ENCODE measurements around the gene FLT1. TPM values are rescaled to one million over a fixed set of nuclear protein-coding genes. Genes with fewer than 3 reads are reported as not detected.
A peak's percentile ranks its signal among the peaks of the same experiment; 100 is the strongest.

The FLT1 gene
- total RNA-seq, 2 donors from 2014 or later, result 0.27 to 0.42 TPM

DNA sequence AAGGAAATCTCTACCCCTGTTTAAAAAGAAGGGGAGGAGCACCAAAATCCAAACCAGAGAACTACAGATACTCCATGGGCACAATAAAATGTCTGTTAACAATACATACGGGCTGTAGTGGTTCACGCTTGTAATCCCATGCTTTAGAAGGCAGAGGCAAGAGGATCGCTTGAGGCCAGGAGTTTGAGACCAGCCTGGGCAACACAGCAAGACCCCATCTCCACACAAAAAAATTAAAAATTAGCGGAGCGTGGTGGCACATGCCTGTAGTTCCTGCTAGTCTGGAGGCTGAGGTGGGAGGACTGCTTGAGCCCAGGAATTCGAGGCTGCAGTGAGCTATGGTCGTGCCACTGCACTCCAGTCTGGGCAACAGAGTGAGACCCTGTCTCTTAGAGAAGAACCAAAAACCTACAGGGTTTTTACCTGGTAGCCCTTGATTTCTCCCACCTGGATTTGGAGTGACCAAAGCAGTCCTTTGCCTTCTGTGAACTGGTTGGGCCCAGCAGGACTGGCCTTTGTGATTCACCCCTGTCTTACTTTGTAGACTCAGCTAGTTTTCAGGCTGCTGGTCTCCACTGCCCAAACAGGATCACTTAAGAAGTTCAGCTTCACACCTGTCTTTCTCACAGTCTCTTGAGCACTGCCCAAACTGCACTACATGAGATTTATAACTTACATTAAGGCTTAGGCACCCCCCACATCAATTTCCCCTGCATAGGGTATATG, 38.7 kb upstream of the FLT1 start:
- no peaks in the 10 kb centered on the region for H3K9me3 ChIP-seq (ENCODE audit: control insufficient read depth, low read length, poor library complexity, severe bottlenecking)
- H3K4me1 Mint-ChIP-seq, result no peaks in the 10 kb centered on the region
- no peaks in the 10 kb centered on the region for H3K36me3 Mint-ChIP-seq (ENCODE audit: low read depth)
- no peak for ATAC-seq
- DNase-seq, result no peak
- H3K27ac Mint-ChIP-seq, result no peak overlapping the region
- peaks cover 53% of the 10 kb centered on the region for H3K27me3 Mint-ChIP-seq
- H3K4me3 Mint-ChIP-seq, result no peak overlapping the region

DNA sequence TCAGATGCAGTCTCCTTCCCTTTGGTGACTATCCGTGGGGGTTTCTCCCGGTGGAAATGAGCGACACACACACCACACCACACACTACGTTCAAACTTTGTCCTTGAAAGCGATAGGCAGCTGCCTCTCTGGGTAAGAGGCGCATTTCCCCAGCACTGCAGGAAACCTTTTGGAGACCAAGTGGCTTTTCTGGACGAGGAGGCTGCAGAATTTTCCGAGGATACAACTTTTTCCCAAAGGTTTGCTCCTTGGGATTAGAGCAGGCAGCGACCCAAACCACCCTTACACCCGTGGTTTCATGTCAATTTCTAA, 38.2 kb upstream of the FLT1 start:
- DNase-seq (no peak), ATAC-seq (no peak)
- Mint-ChIP-seq H3K4me1 (no peaks in the 10 kb centered on the region), H3K4me3 (no peak overlapping the region), H3K36me3 (ENCODE audit: low read depth) (no peaks in the 10 kb centered on the region), H3K27ac (no peak overlapping the region), H3K27me3 (peaks cover 51% of the 10 kb centered on the region)
- H3K9me3 ChIP-seq (ENCODE audit: control insufficient read depth, low read length, poor library complexity, severe bottlenecking), result no peaks in the 10 kb centered on the region

DNA sequence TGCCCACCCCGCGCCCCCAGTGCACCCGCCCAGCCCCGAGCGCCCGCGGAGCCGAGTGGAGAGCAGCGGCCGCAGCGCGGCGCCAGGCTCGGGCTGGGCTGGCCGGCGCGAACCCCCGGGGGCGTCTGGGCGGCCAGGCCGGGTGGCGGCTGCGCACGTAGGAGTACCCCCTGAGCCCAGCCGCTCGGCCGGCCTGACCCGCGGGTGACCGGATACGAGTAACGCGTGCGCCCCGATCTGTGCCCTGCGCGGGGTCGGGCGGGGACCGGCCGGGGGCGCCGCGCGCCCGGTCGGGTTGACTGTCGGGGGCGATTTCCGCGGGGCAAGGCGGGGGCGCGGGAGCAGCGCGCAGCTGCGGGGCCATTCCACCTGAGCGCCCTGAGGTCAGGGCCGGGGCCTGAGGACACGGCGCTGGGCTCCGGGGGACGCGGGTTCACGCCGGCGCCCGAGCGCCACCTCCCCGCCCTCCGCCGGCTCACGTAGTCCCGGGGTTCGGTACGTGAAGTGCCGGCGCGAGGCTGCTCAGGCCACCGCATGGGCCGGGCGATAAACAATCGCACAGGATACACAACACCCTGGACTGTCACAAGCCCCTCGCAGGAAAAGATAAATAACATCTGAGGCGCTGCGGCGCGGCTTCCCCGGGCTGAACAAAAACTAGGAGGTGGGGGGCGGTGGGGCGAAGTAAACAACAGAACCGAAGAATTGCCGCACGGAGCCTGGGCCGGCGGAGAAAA, 37.6 kb upstream of the FLT1 start:
- ATAC-seq (no peak), DNase-seq (no peak)
- H3K4me1 Mint-ChIP-seq, result peaks cover 2% of the 10 kb centered on the region
- no peak overlapping the region for H3K27ac Mint-ChIP-seq
- H3K9me3 ChIP-seq (ENCODE audit: control insufficient read depth, low read length, poor library complexity, severe bottlenecking), result no peaks in the 10 kb centered on the region
- H3K36me3 Mint-ChIP-seq (ENCODE audit: low read depth), result no peaks in the 10 kb centered on the region
- H3K27me3 Mint-ChIP-seq, result peaks cover 54% of the 10 kb centered on the region
- H3K4me3 Mint-ChIP-seq, result no peak overlapping the region

DNA sequence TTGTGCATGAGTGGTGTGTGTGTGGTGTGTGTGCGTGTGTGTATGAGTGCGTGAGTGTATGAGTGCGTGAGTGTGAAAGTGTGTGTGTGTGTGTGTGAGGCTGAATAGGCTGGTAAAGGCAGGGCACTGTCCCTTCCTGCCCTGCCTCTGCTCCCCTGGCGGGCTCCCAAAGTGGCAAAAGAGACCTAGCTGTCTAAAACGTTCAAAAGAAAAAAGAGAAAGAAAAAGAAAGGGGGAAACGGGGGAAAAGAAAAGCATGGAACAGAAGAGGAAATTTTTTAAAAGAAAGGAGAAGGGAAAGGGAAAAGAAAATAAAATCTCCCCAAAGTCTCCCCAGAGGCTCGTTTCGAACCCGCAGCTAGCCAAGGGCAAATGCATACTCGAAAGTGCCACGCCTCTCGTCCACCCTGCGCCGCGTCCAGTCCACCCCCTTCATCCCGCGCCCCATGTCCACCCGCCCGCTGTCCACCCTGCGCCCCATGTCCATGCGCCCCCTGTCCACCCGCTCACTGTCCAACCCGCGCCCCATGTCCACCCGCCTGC, 37.0 kb upstream of the FLT1 start:
- Mint-ChIP-seq H3K27ac (no peak overlapping the region), H3K27me3 (peaks cover 53% of the 10 kb centered on the region), H3K4me3 (no peak overlapping the region), H3K4me1 (peaks cover 2% of the 10 kb centered on the region), H3K36me3 (ENCODE audit: low read depth) (no peaks in the 10 kb centered on the region)
- DNase-seq, result no peak
- no peak for ATAC-seq
- H3K9me3 ChIP-seq (ENCODE audit: control insufficient read depth, low read length, poor library complexity, severe bottlenecking), result no peaks in the 10 kb centered on the region

DNA sequence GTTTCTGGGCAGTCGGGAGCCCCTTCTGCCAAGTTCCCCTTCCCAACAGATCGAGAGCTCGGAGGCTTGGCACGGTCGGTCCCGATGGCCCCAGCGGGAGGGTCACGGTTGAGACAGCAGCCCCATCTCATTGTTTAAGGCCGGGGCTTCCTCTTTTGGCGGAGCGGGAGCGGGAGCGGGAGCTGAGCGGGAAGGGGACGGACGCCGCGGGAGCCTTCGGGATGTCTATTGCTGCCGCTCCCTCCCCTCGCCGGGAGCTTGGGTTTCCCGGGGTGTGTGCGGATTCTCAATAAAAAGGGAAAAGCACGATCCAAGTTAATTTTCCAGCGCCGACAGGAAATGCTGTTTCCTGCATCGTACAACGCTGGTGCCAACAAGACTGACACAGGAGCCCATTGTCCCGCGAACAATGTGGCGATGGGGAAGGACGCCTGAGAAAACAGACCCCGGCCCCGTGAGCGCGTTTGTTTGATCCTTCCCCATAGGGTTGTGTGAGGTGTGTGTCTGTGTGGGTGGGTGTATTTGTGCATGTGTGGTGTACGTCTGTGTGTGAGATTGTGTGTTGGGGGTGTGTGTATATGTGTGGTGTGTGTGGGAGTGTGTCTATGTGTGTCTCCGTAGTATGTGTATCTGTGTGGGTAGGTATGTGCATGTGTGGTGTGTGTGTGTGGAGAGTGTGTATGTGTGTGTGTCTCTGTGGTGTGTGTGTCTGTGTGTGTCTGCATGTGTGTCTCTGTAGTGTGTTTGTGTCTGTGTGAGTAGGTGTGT, 36.3 kb upstream of the FLT1 start:
- Mint-ChIP-seq H3K27ac (no peak overlapping the region), H3K4me3 (no peak overlapping the region), H3K27me3 (peaks cover 46% of the 10 kb centered on the region), H3K4me1 (peaks cover 2% of the 10 kb centered on the region), H3K36me3 (ENCODE audit: low read depth) (no peaks in the 10 kb centered on the region)
- ATAC-seq (no peak), DNase-seq (no peak)
- no peaks in the 10 kb centered on the region for H3K9me3 ChIP-seq (ENCODE audit: control insufficient read depth, low read length, poor library complexity, severe bottlenecking)

DNA sequence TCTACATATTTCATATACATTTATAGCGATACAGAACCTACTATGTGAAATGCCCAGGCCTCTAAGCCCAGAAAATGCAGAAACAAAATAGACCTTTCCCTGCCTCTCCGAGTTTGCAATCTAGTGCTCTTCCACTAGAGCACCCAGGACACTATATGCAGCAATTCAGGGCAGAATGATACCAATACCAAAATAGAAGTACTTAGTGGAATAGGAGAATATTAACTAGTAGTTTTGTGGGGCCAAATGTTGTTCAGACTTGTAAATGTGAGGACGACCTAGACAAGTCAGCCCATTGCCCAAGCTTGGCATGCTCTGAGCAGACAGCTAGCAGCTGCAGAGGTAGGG, 35.8 kb upstream of the FLT1 start:
- no peak for DNase-seq
- no peaks in the 10 kb centered on the region for H3K9me3 ChIP-seq (ENCODE audit: control insufficient read depth, low read length, poor library complexity, severe bottlenecking)
- Mint-ChIP-seq H3K27ac (no peak overlapping the region), H3K4me1 (peaks cover 2% of the 10 kb centered on the region), H3K4me3 (no peak overlapping the region), H3K36me3 (ENCODE audit: low read depth) (no peaks in the 10 kb centered on the region), H3K27me3 (peaks cover 47% of the 10 kb centered on the region)
- no peak for ATAC-seq

DNA sequence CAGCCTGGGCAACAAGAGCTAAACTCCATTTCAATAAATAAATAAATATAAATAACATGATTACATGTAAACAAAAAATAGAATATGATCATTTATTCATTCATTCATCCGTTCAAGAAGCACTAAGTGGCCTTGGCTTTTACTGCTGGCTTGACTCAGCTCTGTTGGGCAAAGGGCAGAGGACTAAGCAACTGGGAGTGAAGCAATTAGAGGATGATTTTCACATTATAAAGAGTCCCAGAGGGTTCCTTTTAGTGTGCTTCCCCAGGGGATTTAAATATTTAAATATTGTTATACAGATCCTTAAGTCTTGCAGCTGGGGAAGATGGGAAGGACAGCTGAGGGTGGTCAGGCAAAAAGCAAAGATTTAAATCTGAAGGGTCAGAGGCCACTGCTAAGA, 34.9 kb upstream of the FLT1 start:
- peaks cover 47% of the 10 kb centered on the region for H3K27me3 Mint-ChIP-seq
- no peak for DNase-seq

DNA sequence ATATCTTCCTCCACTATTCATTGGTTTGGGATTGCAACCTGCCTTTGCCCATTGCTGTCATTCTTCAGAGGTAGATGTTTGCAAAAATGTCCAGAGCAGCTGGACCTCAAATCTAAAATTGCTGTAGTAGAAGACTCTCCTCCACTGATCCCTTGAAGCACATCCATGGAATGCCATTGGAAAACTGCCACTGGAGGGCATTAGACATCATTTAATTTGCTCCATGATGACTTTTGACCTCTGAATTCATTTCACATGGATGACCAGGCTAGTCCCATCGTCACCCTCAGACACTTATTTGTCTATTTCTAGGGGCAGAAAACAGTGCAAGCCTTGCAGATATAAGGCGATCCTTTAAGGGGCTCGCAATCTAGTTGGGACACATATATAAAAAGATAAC, 33.9 kb upstream of the FLT1 start:
- H3K4me1 Mint-ChIP-seq, result peaks cover 4% of the 10 kb centered on the region
- H3K36me3 Mint-ChIP-seq (ENCODE audit: low read depth), result peaks cover 2% of the 10 kb centered on the region
- H3K27me3 Mint-ChIP-seq, result peaks cover 49% of the 10 kb centered on the region
- H3K4me3 Mint-ChIP-seq, result no peak overlapping the region
- H3K27ac Mint-ChIP-seq, result no peak overlapping the region
- no peaks in the 10 kb centered on the region for H3K9me3 ChIP-seq (ENCODE audit: control insufficient read depth, low read length, poor library complexity, severe bottlenecking)
- ATAC-seq (no peak), DNase-seq (no peak)

More for the DNA sequence above, 34.9 kb upstream of the FLT1 start:
- ATAC-seq, result no peak
- H3K4me1 Mint-ChIP-seq, result peaks cover 2% of the 10 kb centered on the region
- H3K27ac Mint-ChIP-seq, result no peak overlapping the region
- no peak overlapping the region for H3K4me3 Mint-ChIP-seq
- no peaks in the 10 kb centered on the region for H3K9me3 ChIP-seq (ENCODE audit: control insufficient read depth, low read length, poor library complexity, severe bottlenecking)
- H3K36me3 Mint-ChIP-seq (ENCODE audit: low read depth), result no peaks in the 10 kb centered on the region

DNA sequence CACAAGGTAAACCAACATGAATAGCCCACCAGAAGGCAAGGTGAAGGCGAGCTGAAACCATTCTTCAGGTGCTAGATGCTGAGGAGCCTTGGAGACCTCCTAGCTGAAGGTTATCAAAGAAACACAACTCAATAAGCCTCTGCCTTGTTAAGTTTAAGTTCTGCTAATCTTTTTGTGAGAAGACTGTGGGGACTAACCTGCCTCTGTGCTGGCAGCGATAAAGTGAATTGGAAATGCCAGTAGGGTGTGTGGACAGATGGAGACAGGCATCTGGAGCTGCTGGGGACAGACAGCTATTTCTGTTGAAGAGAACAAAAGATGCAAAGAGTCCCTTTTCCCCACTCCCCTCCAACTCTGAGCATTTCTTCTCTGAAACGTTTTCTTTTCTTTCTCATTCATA, 33.5 kb upstream of the FLT1 start:
- DNase-seq (no peak), ATAC-seq (no peak)
- Mint-ChIP-seq H3K36me3 (ENCODE audit: low read depth) (peaks cover 2% of the 10 kb centered on the region), H3K27me3 (peaks cover 47% of the 10 kb centered on the region), H3K27ac (no peak overlapping the region), H3K4me1 (peaks cover 4% of the 10 kb centered on the region), H3K4me3 (no peak overlapping the region)
- no peaks in the 10 kb centered on the region for H3K9me3 ChIP-seq (ENCODE audit: control insufficient read depth, low read length, poor library complexity, severe bottlenecking)

DNA sequence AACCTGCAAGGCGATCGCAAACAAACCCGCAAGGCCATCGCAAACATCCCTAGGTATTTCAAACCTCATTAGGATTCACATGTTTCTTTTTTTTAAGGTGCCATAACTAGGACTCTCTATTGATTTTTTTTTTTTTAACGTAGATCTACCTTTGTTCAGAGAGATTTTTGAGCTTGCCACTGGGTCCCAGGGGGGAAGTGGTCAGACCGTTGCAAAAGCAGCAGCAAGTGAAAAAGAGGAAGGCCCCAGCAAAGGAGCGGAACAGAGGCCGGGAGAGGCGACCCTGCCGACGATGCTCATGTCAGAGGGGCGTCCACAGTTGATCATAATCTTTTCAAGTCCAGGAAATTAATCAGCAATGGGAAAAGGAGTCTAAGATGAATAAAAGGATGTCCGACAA, 32.7 kb upstream of the FLT1 start:
- peak; percentile 27 for ATAC-seq
- H3K36me3 Mint-ChIP-seq (ENCODE audit: low read depth), result peaks cover 2% of the 10 kb centered on the region
- H3K9me3 ChIP-seq (ENCODE audit: control insufficient read depth, low read length, poor library complexity, severe bottlenecking), result no peaks in the 10 kb centered on the region
- peaks cover 48% of the 10 kb centered on the region for H3K27me3 Mint-ChIP-seq
- H3K27ac Mint-ChIP-seq, result no peak overlapping the region
- peaks cover 4% of the 10 kb centered on the region for H3K4me1 Mint-ChIP-seq
- H3K4me3 Mint-ChIP-seq, result peak overlapping the region; percentile 16
- no peak for DNase-seq

DNA sequence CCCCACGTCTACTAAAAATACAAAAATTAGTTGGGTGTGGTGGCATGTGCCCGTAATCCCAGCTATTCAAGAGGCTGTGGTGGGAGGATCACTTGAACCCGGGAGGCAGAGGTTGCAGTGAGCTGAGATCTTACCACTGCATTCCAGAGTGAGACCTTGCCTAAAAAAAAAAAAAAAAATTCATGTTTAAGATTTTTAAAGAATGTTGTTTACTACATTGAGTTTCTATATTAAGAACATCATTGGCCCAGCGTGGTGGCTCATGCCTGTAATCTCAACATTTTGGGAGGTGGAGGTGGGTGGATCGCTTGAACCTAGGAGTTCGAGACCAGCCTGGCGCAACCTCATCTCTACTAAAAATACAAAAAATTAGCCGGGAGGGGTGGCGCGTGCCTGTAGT, 31.9 kb upstream of the FLT1 start:
- Mint-ChIP-seq H3K4me1 (peaks cover 4% of the 10 kb centered on the region), H3K27ac (no peak overlapping the region), H3K4me3 (no peak overlapping the region), H3K36me3 (ENCODE audit: low read depth) (peaks cover 2% of the 10 kb centered on the region), H3K27me3 (peaks cover 55% of the 10 kb centered on the region)
- no peaks in the 10 kb centered on the region for H3K9me3 ChIP-seq (ENCODE audit: control insufficient read depth, low read length, poor library complexity, severe bottlenecking)
- DNase-seq (no peak), ATAC-seq (no peak)

DNA sequence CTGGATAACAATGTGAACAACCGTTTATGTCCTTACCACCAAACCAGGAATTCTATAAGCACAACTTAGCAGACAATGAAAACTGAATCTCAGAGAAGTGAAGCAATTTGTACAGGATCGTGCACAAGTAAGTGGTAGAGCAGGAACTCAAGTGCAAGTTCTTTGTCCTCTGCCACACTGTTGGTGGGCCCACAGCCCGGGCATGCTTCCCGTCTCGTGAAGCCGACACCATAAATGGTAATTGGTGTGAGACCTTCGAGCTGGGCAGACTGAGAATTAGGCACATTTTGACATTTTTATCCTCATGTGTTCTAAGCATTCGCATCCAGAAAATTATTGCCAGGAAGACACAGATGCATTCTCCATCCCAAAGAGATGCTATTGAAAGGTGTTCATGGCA, 27.9 kb upstream of the FLT1 start:
- Mint-ChIP-seq H3K36me3 (ENCODE audit: low read depth) (peaks cover 2% of the 10 kb centered on the region), H3K4me1 (peaks cover 5% of the 10 kb centered on the region), H3K27me3 (peaks cover 49% of the 10 kb centered on the region), H3K4me3 (no peak overlapping the region), H3K27ac (no peak overlapping the region)
- DNase-seq (no peak), ATAC-seq (no peak)
- H3K9me3 ChIP-seq (ENCODE audit: control insufficient read depth, low read length, poor library complexity, severe bottlenecking), result no peaks in the 10 kb centered on the region

DNA sequence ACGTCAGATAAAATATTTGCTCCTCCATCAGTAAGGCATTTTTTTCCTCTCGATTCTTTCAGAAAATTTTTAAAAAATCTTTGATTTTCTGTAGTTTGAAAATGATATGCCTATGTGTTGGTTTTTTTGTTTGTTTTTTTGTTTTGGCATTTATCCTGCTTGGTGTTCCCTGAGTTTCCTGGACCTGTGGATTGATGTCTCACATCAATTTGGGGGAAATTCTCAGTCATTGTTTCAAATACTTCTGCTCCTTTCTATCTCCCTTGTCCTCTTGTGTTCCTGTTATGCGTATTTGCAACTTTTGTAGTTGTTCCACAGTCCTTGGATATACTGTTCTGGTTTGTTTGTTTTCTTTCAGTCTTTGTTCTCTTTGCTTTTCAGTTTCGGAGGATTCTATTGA, 18.8 kb upstream of the FLT1 start:
- no peak overlapping the region for H3K27ac Mint-ChIP-seq
- peaks cover 5% of the 10 kb centered on the region for H3K36me3 Mint-ChIP-seq (ENCODE audit: low read depth)
- no peaks in the 10 kb centered on the region for H3K9me3 ChIP-seq (ENCODE audit: control insufficient read depth, low read length, poor library complexity, severe bottlenecking)
- DNase-seq, result no peak
- no peak for ATAC-seq
- peaks cover 30% of the 10 kb centered on the region for H3K27me3 Mint-ChIP-seq
- peaks cover 3% of the 10 kb centered on the region for H3K4me1 Mint-ChIP-seq
- no peak overlapping the region for H3K4me3 Mint-ChIP-seq

Data from T-helper 17 cell (primary cell).